ENCODE data around the gene CTIF.

- no peak; the same call in 1 of the 2 replicates for TF ChIP-seq ZBTB7A (IDR thresholded peaks at IDR 0.05; ENCODE audit: low read depth)
- no peak for TF ChIP-seq CREB1 (IDR thresholded peaks at IDR 0.05; ENCODE audit: low read depth)
- TF ChIP-seq REST (IDR thresholded peaks at IDR 0.05; ENCODE audit: low read depth) = no peak
- TF ChIP-seq CEBPB (IDR thresholded peaks at IDR 0.05) = no peak
- TF ChIP-seq TAF1 (IDR thresholded peaks at IDR 0.05; ENCODE audit: low read depth) = no peak
- no peak for TF ChIP-seq NFIC (IDR thresholded peaks at IDR 0.05)
- TF ChIP-seq USF1 (IDR thresholded peaks at IDR 0.05) = no peak
- TF ChIP-seq YY1 (IDR thresholded peaks at IDR 0.05; ENCODE audit: low read depth) = no peak
- TF ChIP-seq FOXM1 (IDR thresholded peaks at IDR 0.05; ENCODE audit: borderline replicate concordance, low read depth) = no peak
- no peak for TF ChIP-seq EP300 (IDR thresholded peaks at IDR 0.05; ENCODE audit: borderline replicate concordance)
- no peak for TF ChIP-seq RAD21 (IDR thresholded peaks at IDR 0.05; ENCODE audit: low read depth)
- no peak for TF ChIP-seq MAX (IDR thresholded peaks at IDR 0.05)
- no peak for TF ChIP-seq EGR1 (IDR thresholded peaks at IDR 0.05)
Measured at GRCh38 chr18:48833701-48834412, 295.0 kb downstream of the CTIF start.
